Measurements from ENCODE around the gene CLMP.
"Not testable (repeated sequence)": the region's sequence is repeated elsewhere in the genome, so short reads cannot be mapped to it uniquely, and the experiment has no call there.

The CLMP gene

DNA sequence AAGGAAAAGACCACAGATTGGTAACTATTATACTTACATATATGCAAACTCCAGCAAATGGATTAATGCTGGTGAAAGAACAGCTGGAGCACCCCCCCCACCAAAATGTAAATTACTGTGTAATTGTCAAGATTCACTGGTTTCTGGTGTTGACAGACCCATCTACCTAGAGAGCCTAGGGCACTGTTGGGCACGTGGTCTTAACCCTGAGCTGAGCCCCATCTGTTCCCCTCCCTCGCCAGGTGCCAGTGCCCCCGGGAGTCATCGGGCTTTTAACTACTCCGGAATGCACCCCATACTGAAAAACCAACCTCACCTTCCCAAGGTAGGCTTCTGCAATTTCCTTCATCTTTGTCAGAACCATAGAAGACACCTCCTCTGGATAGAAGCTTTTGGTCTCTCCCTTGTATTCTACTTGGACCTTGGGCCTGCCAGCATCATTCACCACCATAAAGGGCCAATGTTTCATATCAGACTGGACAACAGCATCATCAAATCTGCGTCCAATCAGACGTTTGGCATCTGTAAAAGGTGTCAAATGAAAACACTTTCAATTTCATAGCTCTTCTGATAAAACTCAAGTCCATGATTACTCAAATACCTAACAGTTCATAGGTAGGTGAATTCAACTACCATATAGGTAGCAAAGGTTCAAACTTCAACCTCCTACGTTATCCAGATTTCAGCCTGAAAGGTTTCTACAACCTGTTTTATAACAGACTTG is 134.6 kb downstream of the CLMP start:
- no peaks in the 10 kb centered on the region for H3K27me3 Mint-ChIP-seq
- ATAC-seq (no peak), DNase-seq (peak in 1 of 2 donors; percentile 29)
- H3K4me1 Mint-ChIP-seq: peaks cover 72% of the 10 kb centered on the region
- H3K9me3 Mint-ChIP-seq: no peaks in the 10 kb centered on the region
- H3K27ac Mint-ChIP-seq: peak overlapping the region; percentile 87 to 100
- peak overlapping the region; percentile 89 to 99 for H3K4me3 Mint-ChIP-seq

DNA sequence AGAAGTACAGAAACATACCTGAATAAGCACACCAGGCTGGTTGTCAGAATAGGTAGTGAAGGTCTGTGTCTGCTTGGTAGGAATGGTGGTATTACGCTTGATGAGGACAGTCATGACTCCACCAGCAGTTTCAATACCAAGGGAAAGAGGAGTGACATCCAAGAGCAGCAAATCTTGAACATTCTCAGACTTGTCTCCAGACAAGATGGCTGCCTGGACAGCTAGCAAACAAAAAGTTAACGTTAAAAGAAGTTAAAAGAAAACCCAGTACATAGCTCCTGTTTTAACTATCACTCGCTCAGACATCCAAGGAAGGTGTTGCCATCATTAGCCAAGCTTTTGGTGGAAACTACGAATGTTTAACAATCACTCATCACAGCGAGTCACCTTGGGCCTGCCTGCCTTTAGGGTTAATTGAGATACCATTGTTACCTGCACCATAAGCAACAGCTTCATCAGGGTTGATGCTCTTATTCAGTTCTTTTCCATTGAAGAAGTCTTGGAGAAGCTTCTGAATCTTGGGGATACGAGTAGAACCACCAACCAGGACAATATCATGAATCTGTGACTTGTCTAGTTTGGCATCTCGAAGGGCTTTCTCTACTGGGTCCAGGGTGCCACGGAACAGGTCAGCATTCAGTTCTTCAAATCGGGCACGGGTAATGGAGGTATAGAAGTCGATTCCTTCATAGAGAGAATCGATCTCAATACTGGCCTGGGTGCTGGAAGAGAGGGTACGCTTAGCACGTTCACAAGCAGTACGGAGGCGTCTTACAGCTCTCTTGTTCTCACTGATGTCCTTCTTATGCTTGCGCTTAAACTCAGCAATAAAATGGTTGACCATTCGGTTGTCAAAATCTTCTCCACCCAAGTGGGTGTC is 135.8 kb downstream of the CLMP start:
- not testable (repeated sequence) for ATAC-seq, H3K27me3 Mint-ChIP-seq, DNase-seq, H3K9me3 Mint-ChIP-seq
- Mint-ChIP-seq H3K4me3 (peak overlapping the region; percentile 89 to 99), H3K4me1 (peaks cover 67% of the 10 kb centered on the region), H3K27ac (peak overlapping the region; percentile 87 to 100)

- H3K27ac Mint-ChIP-seq: peak overlapping the region; percentile 49 to 89
- peaks cover 66% of the 10 kb centered on the region for H3K4me1 Mint-ChIP-seq
- ATAC-seq (no peak), DNase-seq (no peak)
- peak overlapping the region; percentile 89 to 99 for H3K4me3 Mint-ChIP-seq
- H3K9me3 Mint-ChIP-seq: no peaks in the 10 kb centered on the region
- H3K27me3 Mint-ChIP-seq: no peaks in the 10 kb centered on the region
Observed at GRCh38 chr11:123057661-123058305, 137.3 kb downstream of the CLMP start.

DNA sequence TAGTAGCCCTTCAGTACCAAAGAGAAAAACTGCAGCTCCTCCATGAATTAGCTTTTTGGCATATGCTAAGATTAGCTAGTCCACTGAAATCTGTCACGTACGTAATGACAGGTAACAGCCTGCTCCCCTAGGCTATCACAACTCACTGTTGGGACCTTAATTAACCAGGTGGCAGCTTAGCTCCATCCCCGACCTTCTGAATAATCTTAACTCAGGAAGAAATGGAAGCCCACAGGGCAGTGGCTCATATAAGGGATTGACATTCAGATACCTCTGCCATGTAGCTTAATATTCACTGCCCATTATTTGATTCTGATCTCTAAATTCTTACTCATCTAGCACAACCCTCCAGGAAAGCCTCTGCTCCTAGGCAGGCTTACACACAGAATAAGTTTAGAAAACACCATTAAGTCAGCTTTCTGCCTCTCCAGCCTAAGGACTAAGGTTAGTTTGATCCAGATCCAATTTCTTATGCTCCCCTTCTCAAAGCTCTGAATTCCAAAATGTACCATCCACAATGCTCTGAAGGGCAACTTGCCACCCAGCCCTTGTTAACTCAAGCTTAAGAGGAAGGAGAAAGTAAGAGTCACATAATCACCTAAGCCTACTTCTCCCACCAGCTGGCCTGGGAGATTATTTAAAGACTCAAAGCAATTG is 138.1 kb downstream of the CLMP start:
- Mint-ChIP-seq H3K4me3 (peak overlapping the region; percentile 89 to 99), H3K4me1 (peaks cover 63% of the 10 kb centered on the region), H3K27ac (peak overlapping the region; percentile 43 to 89), H3K27me3 (no peaks in the 10 kb centered on the region), H3K9me3 (no peaks in the 10 kb centered on the region)
- ATAC-seq (no peak), DNase-seq (no peak)

DNA sequence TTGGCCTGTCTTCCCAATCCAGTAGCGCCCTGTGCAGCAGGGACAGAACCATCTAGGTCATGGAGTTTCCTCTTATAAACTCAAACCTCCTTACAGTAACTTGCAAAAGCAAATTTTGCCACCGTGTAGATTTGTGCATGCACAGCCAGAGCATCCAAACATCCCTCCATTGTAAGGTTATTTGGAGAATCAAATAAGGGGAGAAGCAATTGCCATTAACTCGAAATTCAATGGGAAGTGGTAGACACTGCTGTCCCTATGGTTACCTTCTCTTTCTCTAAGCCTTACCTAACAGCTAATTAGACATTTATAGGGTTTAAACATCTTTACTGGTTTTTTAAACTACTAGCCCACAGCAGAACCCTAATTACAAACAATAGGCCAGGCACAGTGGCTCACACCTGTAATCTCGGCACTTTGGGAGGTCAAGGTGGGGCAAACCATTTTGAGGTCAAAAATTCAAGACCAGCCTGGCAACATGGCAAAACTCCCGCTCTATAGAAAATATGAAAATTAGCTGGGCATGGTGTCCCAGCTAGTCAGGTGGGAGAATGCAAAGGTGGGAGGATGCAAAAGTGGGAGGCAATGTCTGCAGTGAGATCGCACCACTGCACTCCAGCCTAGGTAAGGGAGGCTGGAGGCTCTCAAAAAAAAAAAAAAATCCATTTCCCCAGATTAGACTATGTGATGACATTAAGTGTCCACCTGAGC is 139.7 kb downstream of the CLMP start:
- Mint-ChIP-seq H3K9me3 (no peaks in the 10 kb centered on the region), H3K4me1 (peaks cover 52% of the 10 kb centered on the region), H3K4me3 (no peak overlapping the region), H3K27me3 (no peaks in the 10 kb centered on the region), H3K27ac (peak overlapping the region in 1 of 2 donors; percentile 37)
- ATAC-seq (no peak), DNase-seq (no peak)

DNA sequence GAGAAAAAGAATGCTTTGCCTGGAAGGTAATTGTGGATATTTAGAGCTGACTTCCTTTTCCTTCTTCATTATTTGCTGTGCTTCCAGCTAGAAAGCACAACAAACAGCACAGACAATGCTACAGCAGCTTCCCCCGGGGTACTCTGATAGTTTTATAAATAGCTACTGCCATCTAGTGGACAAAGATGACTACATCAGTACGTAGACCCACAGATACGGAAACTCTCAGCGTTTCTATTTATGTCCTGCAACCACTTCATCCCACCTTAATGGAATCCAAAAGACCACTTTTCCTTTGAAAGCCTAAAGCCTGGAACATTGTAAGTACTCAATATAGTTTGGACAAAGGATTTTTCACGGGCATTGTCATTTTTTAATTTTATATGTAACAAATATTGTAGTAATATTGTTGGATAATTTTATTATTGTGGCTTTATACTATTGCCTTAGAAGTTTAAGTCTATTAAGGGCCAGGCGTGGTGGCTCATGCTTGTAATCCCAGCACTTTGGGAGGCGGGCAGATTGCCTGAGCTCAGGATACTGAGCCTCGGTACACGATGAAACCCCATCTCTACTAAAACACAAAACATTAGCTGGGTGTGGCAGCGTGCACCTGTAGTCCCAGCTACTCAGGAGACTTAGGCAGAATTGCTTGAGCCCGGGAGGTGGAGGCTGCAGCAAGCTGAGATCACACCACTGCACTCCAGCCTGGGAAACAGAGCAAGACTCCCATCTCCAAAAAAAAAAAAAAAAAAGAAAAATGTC is 140.6 kb downstream of the CLMP start:
- ATAC-seq (peak; percentile 89), DNase-seq (no peak)
- Mint-ChIP-seq H3K27me3 (no peaks in the 10 kb centered on the region), H3K9me3 (no peaks in the 10 kb centered on the region), H3K27ac (peak overlapping the region in 1 of 2 donors; percentile 82), H3K4me1 (peaks cover 46% of the 10 kb centered on the region), H3K4me3 (peak overlapping the region in 1 of 2 donors; percentile 15)

DNA sequence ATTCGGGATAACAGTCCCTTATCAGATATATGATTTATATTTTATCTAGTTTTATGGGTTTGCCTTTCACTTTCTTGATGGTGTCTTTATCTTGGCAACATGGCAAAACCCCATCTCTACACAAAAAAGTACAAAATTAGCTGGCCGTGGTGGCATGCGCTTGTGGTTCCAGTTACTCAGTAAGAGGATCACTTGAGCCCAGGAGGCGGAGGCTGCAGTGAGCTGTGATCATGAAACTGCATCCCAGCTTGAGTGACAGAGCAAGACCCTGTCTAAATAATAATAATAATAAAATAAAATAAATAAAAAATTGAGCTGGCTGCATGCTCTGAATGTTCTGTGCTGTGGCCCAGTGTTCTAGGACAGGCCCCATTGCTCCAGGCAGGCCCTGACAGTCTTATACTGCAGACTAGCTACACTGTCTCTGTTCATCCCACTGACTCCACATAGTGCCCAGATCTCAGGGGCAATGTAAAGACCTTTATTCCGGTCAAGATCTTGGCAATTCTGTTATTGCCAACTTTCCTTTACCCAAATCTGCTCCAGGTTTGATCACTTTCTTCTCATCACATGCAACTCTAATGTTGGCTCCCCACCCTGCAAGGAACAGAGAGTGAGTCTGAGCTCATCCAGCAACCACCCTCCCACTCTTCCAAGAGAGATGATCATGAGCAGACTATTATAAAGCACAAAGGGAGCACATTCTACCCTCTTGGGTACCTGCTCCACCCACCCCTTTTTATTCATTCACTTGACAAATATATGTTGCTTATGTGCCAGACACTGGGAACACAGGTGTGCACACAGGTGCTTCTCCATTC is 141.9 kb downstream of the CLMP start:
- Mint-ChIP-seq H3K9me3 (no peaks in the 10 kb centered on the region), H3K27me3 (no peaks in the 10 kb centered on the region), H3K4me1 (peaks cover 33% of the 10 kb centered on the region), H3K4me3 (no peak overlapping the region), H3K27ac (no peak overlapping the region)
- ATAC-seq (no peak), DNase-seq (no peak)

GRCh38 chr11:123051634-123052033 is 143.4 kb downstream of the CLMP start:
- Mint-ChIP-seq H3K27me3 (no peaks in the 10 kb centered on the region), H3K4me3 (no peak overlapping the region), H3K9me3 (no peaks in the 10 kb centered on the region), H3K27ac (peak overlapping the region in 1 of 2 donors; percentile 29), H3K4me1 (peaks cover 18% of the 10 kb centered on the region)
- DNase-seq (no peak), ATAC-seq (no peak)

DNA sequence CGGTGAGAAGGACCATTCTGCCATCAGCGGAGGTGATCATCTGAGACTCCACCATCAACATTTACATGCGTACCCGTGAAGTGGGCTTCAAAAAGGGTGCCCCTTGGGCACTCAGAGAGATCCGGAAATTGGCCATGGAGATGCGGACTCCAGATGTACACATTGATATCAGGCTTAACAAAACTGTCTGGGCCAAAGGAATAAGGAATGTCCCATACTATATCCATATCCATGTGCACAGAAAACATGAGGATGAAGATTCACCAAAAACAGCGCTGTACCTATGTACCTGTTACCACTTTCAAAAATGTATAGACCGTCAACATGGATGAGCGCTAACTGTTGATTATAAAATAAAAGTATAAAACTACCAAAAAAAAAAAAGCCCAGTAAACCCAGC is 143.9 kb downstream of the CLMP start:
- Mint-ChIP-seq H3K4me3 (no peak overlapping the region), H3K4me1 (peaks cover 13% of the 10 kb centered on the region), H3K27ac (peak overlapping the region in 1 of 2 donors; percentile 29), H3K9me3 (no peaks in the 10 kb centered on the region), H3K27me3 (no peaks in the 10 kb centered on the region)
- ATAC-seq: no peak
- no peak for DNase-seq

DNA sequence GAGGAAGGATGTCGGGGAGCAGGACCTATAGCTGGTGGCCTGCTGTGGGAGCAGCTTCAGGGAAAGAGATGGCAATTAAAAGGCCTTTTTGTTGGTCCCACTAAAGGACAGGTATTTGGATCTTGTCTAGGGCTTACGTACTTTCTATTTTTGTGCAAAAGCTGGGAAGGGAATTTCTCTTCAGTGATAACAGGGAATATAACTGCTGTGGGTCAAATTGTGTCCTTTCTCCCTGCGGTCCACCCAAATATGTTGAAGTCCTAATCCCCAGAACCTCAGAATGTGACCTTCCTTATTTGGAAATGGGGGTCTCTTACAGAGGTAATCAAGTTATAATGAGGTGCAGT is 147.1 kb downstream of the CLMP start:
- Mint-ChIP-seq H3K9me3 (no peaks in the 10 kb centered on the region), H3K4me1 (no peaks in the 10 kb centered on the region), H3K4me3 (no peak overlapping the region), H3K27ac (no peak overlapping the region), H3K27me3 (no peaks in the 10 kb centered on the region)
- ATAC-seq: no peak
- DNase-seq: no peak

- Mint-ChIP-seq H3K4me3 (no peak overlapping the region), H3K27ac (no peak overlapping the region), H3K4me1 (no peaks in the 10 kb centered on the region), H3K27me3 (no peaks in the 10 kb centered on the region), H3K9me3 (no peaks in the 10 kb centered on the region)
- no peak for ATAC-seq
- no peak for DNase-seq
Observed at GRCh38 chr11:123047266-123047946, 147.6 kb downstream of the CLMP start.

- Mint-ChIP-seq H3K27ac (no peak overlapping the region), H3K27me3 (no peaks in the 10 kb centered on the region), H3K4me3 (no peak overlapping the region), H3K4me1 (no peaks in the 10 kb centered on the region), H3K9me3 (no peaks in the 10 kb centered on the region)
- DNase-seq (no peak), ATAC-seq (no peak)
Observed at GRCh38 chr11:123046473-123047259, 148.4 kb downstream of the CLMP start.

DNA sequence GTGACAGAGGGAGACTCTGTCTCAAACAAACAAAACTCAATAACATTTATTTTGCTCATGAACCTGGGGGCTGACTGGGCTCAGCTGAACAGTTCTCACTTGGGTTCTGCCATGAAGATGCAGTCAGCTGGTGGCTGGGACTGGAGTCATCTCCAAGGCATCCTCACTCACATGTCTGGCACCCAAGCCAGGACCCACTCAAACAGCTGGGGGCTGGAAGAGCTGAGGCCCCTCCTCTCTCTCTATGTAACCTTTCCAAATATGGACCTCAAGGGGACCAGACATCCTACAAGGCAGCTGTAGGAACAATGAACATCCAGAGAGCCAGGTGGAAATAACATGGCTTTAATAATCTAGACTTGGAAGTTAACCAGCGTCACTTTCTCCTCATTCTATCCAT is 149.9 kb downstream of the CLMP start:
- no peak overlapping the region for H3K27ac Mint-ChIP-seq
- no peak for DNase-seq
- H3K4me3 Mint-ChIP-seq: no peak overlapping the region
- ATAC-seq: no peak
- H3K9me3 Mint-ChIP-seq: no peaks in the 10 kb centered on the region
- H3K4me1 Mint-ChIP-seq: no peaks in the 10 kb centered on the region
- no peaks in the 10 kb centered on the region for H3K27me3 Mint-ChIP-seq

All from stimulated activated naive CD8-positive, alpha-beta T cell treated with anti-CD3 and anti-CD28 coated beads, Interleukin-15, amount 100 ng/mL, for 72 hours (primary cell).